Activated CD4-positive, alpha-beta T cell treated with anti-CD3 and anti-CD28 coated beads, Interleukin-2, Interleukin-6, amounts not matched to agents 100 ng/mL and 50 ng/mL, durations not matched to agents 16 hours and 8 hours (primary cell): ENCODE results near the gene IGFL2.
A peak's percentile ranks its signal among the peaks of the same experiment; 100 is the strongest.
"Not testable (repeated sequence)": the region's sequence is repeated elsewhere in the genome, so short reads cannot be mapped to it uniquely, and the experiment has no call there.

Experiments
- DNase-seq: peaks from one replicate; pipeline ENCODE4 v3.0.0-alpha.2; 2020

The IGFL2 gene

GRCh38 chr19:46144756-46145155 is 3.3 kb upstream of the IGFL2 start:
- no peak for DNase-seq

- no peak for DNase-seq
Measured at GRCh38 chr19:46147166-46147740, 785 bp upstream of the IGFL2 start.

- DNase-seq, result no peak
Measured at GRCh38 chr19:46150606-46151005, 2.6 kb downstream of the IGFL2 start.

GRCh38 chr19:46155237-46155636 is 7.2 kb downstream of the IGFL2 start:
- no peak for DNase-seq

- DNase-seq, result no peak
Measured at GRCh38 chr19:46159418-46160232, 11.6 kb downstream of the IGFL2 start.

GRCh38 chr19:46160233-46160775 is 12.3 kb downstream of the IGFL2 start:
- no peak for DNase-seq

- DNase-seq, result not testable (repeated sequence)
Measured at GRCh38 chr19:46161642-46162257, 13.7 kb downstream of the IGFL2 start.

GRCh38 chr19:46162731-46163130 is 14.7 kb downstream of the IGFL2 start:
- DNase-seq, result no peak

- no peak for DNase-seq
Measured at GRCh38 chr19:46173886-46174480, 25.9 kb downstream of the IGFL2 start.

GRCh38 chr19:46176116-46176860 is 28.2 kb downstream of the IGFL2 start:
- no peak for DNase-seq

GRCh38 chr19:46179076-46179759 is 31.2 kb downstream of the IGFL2 start:
- no peak for DNase-seq

GRCh38 chr19:46180701-46181387 is 32.8 kb downstream of the IGFL2 start:
- no peak for DNase-seq

- peak; percentile 19 for DNase-seq
Measured at GRCh38 chr19:46181388-46181779, 33.3 kb downstream of the IGFL2 start.

- DNase-seq, result no peak
Measured at GRCh38 chr19:46182476-46182875, 34.4 kb downstream of the IGFL2 start.

- not testable (repeated sequence) for DNase-seq
Measured at GRCh38 chr19:46184775-46185710, 37.0 kb downstream of the IGFL2 start.

GRCh38 chr19:46186101-46186716 is 38.2 kb downstream of the IGFL2 start:
- no peak for DNase-seq

GRCh38 chr19:46186717-46187101 is 38.7 kb downstream of the IGFL2 start:
- DNase-seq, result no peak

GRCh38 chr19:46189971-46190888 is 42.2 kb downstream of the IGFL2 start:
- no peak for DNase-seq

GRCh38 chr19:46191356-46191755 is 43.3 kb downstream of the IGFL2 start:
- DNase-seq, result no peak
